SK-N-DZ (cell line): ENCODE results near the gene SCN2A.
A peak's percentile ranks its signal among the peaks of the same experiment; 100 is the strongest.
"Not testable (repeated sequence)": the region's sequence is repeated elsewhere in the genome, so short reads cannot be mapped to it uniquely, and the experiment has no call there.

Source experiments
- DNase-seq: peaks from one replicate; pipeline ENCODE4 v3.0.0-alpha.2; 2015; ENCODE audit warnings: low spot score

The SCN2A gene

GRCh38 chr2:165312999-165313398, 73.8 kb downstream of the SCN2A start:
- DNase-seq = no peak

- no peak for DNase-seq
Measured at GRCh38 chr2:165313509-165313908, 74.3 kb downstream of the SCN2A start.

DNA sequence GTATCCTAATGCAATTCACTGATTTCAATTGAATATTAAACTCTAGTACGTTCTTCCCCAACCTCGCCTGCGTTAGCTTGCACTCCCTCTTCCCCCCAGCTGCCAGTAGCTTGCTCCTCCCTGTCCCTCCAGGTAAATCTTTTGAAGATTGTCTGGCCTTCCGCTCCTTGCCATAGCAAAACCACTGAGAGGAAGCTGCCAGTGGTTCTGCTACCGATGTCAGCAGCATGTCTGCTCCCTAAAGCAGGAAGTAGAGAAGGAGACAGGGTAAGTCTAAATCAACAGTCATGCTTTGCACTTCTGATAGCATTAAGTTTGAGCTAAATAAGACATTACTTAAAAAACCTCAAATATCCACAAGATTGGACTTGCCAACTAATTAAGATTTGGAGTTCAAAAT, 89.1 kb downstream of the SCN2A start:
- DNase-seq = no peak

DNA sequence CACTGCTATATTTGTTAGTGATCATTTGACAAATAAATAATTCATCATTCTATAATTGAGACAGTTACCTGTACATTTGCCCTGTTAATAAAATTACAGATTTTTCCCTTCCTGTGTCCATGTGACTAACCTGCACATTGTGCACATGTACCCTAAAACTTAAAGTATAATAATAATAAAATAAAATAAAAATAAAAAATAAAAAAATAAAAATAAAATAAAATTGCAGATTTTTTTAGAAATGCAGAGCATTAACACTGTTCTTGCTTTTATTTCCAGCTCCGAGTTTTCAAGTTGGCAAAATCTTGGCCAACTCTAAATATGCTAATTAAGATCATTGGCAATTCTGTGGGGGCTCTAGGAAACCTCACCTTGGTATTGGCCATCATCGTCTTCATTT, 105.1 kb downstream of the SCN2A start:
- DNase-seq = not testable (repeated sequence)

GRCh38 chr2:165348441-165348840, 109.2 kb downstream of the SCN2A start:
- DNase-seq = no peak

GRCh38 chr2:165349181-165349580, 110.0 kb downstream of the SCN2A start:
- no peak for DNase-seq

DNA sequence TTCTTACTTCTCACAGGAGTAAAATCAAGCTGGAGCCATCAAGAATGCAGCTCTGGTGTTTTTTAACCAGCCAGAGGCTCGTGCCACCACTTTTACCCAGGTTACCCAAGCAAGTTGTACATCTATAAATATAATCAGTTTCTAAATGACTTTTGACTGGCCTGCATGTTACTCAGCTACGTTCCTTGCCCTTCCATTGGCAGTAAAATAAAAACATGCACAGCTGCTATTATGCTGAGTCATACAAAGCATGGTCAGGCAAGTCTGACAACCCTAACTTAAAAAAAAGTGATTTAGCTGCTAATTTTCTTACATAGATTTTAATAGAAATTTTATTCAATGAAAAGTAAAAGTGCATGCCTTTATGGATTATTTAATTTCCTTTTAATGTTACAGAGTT, 118.5 kb downstream of the SCN2A start:
- no peak for DNase-seq

DNA sequence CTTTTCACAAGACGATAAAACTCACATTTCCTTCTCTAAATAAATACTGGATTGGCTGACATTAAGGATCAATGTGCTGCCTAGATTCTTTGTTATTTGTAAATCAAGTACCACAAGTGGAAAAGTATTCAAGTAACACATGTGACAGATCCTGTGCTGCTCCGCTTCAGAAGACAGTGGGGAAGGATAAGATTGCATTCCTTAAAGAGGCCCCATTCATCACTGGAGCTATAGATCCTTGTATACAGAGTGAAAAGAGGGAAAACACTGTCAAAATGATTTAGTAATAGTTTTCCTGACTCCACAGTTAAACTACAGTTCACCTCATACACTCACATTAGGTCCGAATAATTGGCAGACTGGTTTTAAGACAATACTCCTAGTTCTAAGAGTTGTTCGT, 122.3 kb downstream of the SCN2A start:
- no peak for DNase-seq

GRCh38 chr2:165369131-165369897, 130.1 kb downstream of the SCN2A start:
- peak; percentile 9 for DNase-seq

- DNase-seq = no peak
Measured at GRCh38 chr2:165369898-165370296, 130.7 kb downstream of the SCN2A start.

- no peak for DNase-seq
Measured at GRCh38 chr2:165371356-165371755, 132.1 kb downstream of the SCN2A start.

DNA sequence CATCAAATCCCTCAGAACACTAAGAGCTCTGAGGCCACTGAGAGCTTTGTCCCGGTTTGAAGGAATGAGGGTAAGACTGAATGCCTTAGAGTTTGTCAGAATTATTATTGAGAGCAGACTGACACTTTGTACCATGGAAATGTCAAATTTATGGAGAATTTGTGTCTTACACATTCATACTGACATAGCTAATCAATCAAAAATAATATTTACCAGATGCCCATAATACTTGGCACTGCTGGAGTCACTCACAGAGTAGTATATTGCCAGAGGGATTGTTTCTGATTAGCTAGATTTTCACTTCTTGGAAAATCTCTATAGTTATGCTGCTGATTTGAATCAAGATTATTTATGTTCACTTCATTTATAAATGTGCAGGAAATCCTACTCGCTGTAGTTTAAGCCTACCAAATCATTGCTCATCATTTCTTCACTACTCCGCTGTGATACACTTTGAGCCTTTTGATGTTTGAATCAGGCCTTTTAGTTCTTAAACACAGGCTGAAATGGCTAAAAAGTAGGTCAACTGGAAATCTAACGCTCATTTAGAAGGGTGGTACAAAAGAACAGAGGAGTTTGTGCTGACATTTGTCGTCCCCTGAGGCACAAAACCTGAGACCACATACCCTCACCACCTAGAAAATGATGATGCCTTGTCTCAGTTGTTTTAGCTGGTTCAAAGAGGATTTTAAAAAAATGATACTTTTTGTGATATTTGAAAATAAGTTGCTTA, 134.2 kb downstream of the SCN2A start:
- DNase-seq = no peak

DNA sequence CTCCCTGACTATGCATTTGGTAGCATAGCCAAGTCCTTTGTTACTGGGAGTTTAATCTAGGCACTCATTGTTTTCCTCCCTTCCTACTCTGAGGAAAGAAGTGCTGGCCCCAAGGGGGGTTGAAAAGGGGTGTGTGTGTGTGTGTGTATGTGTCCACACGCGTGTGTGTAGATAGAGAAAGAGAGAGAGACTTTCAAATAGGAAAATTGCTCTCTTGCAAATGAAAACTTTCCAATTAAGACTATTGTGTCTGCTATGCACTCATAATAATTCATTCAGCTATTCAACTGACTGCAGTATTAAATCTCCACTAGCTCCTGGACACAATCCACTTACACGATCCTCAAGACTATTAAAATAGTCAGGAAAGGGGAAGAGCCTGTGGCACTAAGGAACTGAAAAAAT, 137.4 kb downstream of the SCN2A start:
- DNase-seq = no peak

GRCh38 chr2:165382362-165382761, 143.1 kb downstream of the SCN2A start:
- no peak for DNase-seq

DNA sequence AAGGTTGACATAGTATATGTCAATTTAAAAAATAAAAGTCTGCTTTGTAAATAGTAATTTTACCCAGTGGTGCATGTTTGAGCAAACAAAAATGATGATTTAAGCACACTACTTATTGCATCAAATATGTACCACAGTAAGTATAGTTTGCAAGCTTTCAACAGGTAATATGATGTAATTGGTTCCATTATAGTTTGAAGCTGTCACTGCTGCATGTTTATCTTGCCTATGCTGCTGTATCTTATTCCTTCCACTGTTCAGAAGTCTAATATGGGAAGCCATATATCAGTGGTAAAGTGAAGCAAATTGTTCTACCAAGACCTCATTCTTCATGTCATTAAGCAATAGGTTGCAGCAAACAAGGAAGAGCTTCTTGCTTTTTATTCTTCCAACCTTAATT, 151.7 kb downstream of the SCN2A start:
- no peak for DNase-seq

- no peak for DNase-seq
Measured at GRCh38 chr2:165391791-165392190, 152.6 kb downstream of the SCN2A start.

GRCh38 chr2:165398603-165399002, 159.4 kb downstream of the SCN2A start:
- DNase-seq = not testable (repeated sequence)

GRCh38 chr2:165401285-165401852, 162.2 kb downstream of the SCN2A start:
- peak; percentile 68 for DNase-seq

DNA sequence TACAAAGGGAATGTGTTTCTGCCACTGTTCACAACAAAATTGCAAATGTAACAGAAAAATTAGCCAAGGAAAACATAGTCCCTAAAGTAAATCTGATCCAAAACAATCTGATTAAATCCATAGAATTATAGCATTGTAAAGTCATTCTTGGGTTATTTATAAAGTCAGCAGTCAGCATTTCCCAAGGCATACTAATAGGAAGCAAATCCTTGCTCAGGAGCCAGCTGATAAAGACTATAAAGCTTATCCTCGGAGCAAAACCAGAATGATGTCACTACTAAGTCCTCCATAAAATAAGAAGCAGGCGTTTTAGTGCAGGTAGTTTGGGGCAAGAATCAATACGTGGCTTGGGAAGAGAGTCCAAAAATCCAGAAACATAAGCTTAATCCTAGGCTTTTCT, 162.9 kb downstream of the SCN2A start:
- no peak for DNase-seq

DNA sequence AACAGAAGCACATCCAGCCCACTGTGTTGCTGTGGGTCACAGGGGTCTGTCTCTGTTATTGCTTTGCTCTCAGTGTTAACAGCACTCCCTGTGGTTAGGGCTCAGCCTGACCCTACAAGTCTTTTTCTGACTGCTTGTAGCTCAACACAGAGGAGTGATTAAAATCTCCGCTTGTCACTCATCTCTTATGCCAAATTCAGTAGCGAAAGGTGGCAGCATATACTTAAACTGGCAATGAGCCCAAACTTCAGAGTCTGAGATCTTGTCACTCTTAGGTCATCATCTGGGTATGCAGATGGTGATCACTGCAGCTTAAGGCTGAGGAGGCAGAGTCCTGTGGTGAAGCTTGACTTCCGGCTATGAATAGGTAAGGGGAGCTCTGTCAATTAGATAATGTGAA, 167.0 kb downstream of the SCN2A start:
- DNase-seq = peak; percentile 19

GRCh38 chr2:165407466-165407865, 168.3 kb downstream of the SCN2A start:
- DNase-seq = no peak

- no peak for DNase-seq
Measured at GRCh38 chr2:165408186-165408585, 169.0 kb downstream of the SCN2A start.

- no peak for DNase-seq
Measured at GRCh38 chr2:165410276-165410675, 171.1 kb downstream of the SCN2A start.
